Adrenal gland (tissue), 12 donors: ENCODE data around the gene KDM4B. TPM values are rescaled to one million over a fixed set of nuclear protein-coding genes. Genes with fewer than 3 reads are reported as not detected.

ENCODE experiments used
- DNase-seq, 7 donors: peaks; one replicate each; pipeline ENCODE4 v3.0.0-alpha.2; 2019 to 2020
- H3K27ac ChIP-seq, 5 donors: fragments of 200-600 bp; sonication (generic) in 4 of 5; 1 replicate in 3 of 5; 2 replicates in 2 of 5; pipeline versions ENCODE4 v1.5.1 to v1.8.0; 2016 to 2020; ENCODE audit warnings: mild to moderate bottlenecking in 1 of 5
- H3K27me3 ChIP-seq: fragments of 200-600 bp; 2 replicates; pipeline ENCODE4 v1.8.0; 2021
- H3K36me3 ChIP-seq, 2 donors: fragments of 200-600 bp; replicated peaks in 1 of 2; 1 replicate in 1 of 2; 2 replicates in 1 of 2; pipeline versions ENCODE4 v1.5.1 to v1.8.0; 2018 to 2022
- H3K4me1 ChIP-seq, 2 donors: fragments of 200-600 bp; replicated peaks in 1 of 2; 1 replicate in 1 of 2; 2 replicates in 1 of 2; pipeline versions ENCODE4 v1.5.1 to v1.8.0; 2018 to 2021
- H3K4me3 ChIP-seq, 4 donors: fragments of 200-600 bp; sonication (generic) in 3 of 4; one replicate each; pipeline ENCODE4 v1.5.1; 2016 to 2018
- H3K9me3 ChIP-seq, 3 donors: fragments of 200-600 bp; sonication (generic) in 1 of 3; replicated peaks in 1 of 3; 1 replicate in 2 of 3; 2 replicates in 1 of 3; pipeline versions ENCODE4 v1.5.1 to v1.8.0; 2016 to 2021
- POLR2A ChIP-seq, 2 donors: fragments of 450-650 bp; IDR thresholded peaks; one replicate each; pipeline ENCODE4 v1.6.1; 2017; ENCODE audit warnings: antibody characterized with exemption in 2 of 2, mild to moderate bottlenecking in 2 of 2, moderate library complexity in 1 of 2
- WGBS, 4 donors: extraction: QIAGEN DNeasy Blood & Tissue Kit in 2 of 4; methylation state at CpG; one replicate each; pipeline versions ENCODE4 v1.1.5 to v1.1.7; 2013 to 2017; 5-methylcytosine and 5-hydroxymethylcytosine counted together
- intact Hi-C, 2 donors: fragments of 100-400 bp; cut with DNase I; formaldehyde crosslinking; loops; one replicate each; pipeline versions ENCODE4 v1.14.1 to v1.15.0; 2022 to 2023
- polyA plus RNA-seq, 3 donors: library from polyadenylated mRNA; stranded (reverse); fragments of 200-250 nt in 2 of 3; fragments of 350-450 nt in 1 of 3; fragmentation: Illumina TruSeq in 1 of 3; extraction: RNeasy Lipid Tissue Mini Kit (QIAGEN cat#74804) in 1 of 3; gene quantifications; one replicate each; pipeline ENCODE4 v1.2.3, GENCODE V29; 2013 to 2014
- total RNA-seq, 9 donors: library from RNA; depleted of rRNA in 4 of 9; stranded (reverse); fragments of >200 nt in 4 of 9; fragments of 120-200 nt in 1 of 9; fragmentation: NEBNext Ultra II Directional in 1 of 9; extraction: Animal tissue kit (Norgen Biotek cat#: 25700) in 1 of 9; gene quantifications; one replicate each; pipeline versions ENCODE4 v1.1.0 to v1.2.4, GENCODE V29; 2013 to 2023
- TF ChIP-seq, protein P1 (sequence below), 6 experiments: fragments of 450-650 bp in 4 of 6; fragments of 200-600 bp in 2 of 6; sonication (generic) in 1 of 6; IDR thresholded peaks; 1 replicate in 5 of 6; 2 replicates in 1 of 6; pipeline versions ENCODE4 v1.5.1 to v1.8.0; 2016 to 2021; ENCODE audit warnings: antibody characterized with exemption in 6 of 6, mild to moderate bottlenecking in 2 of 6, moderate library complexity in 1 of 6
- donor health status: healthy with polysubstance abuse.
- donor health status: Bipolar disorder and iron deficiency.
- donor health status: DM: yes; HTN: yes; CAD: no.
- donor health status: DM: no; HTN: no; CAD: no.
- donor health status: DM: no; HTN: no; CAD: no.
- donor health status: DM: yes; HTN: yes; CAD: no.

KDM4B gene
- total and polyA plus RNA-seq, 12 donors, result 9.8 to 65.1 (median 39.9) TPM

GRCh38 chr19:5133986-5134595 lies 165.2 kb downstream of the KDM4B start:
- no peak overlapping the region for H3K27ac ChIP-seq
- DNase-seq, result no peak
- intact Hi-C loops, result loop anchor here in 1 of 2 donors (10.0 kb wide), 1 partner anchor 69 kb away; no protein-coding TSS in a partner anchor
- TF ChIP-seq POLR2A (IDR thresholded peaks at IDR 0.05), result no peak
- TF ChIP-seq, protein P1, sequence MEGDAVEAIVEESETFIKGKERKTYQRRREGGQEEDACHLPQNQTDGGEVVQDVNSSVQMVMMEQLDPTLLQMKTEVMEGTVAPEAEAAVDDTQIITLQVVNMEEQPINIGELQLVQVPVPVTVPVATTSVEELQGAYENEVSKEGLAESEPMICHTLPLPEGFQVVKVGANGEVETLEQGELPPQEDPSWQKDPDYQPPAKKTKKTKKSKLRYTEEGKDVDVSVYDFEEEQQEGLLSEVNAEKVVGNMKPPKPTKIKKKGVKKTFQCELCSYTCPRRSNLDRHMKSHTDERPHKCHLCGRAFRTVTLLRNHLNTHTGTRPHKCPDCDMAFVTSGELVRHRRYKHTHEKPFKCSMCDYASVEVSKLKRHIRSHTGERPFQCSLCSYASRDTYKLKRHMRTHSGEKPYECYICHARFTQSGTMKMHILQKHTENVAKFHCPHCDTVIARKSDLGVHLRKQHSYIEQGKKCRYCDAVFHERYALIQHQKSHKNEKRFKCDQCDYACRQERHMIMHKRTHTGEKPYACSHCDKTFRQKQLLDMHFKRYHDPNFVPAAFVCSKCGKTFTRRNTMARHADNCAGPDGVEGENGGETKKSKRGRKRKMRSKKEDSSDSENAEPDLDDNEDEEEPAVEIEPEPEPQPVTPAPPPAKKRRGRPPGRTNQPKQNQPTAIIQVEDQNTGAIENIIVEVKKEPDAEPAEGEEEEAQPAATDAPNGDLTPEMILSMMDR (IDR thresholded peaks at IDR 0.05), result no peak
- peaks cover 0 to 3% of the 10 kb centered on the region in 2 donors for H3K4me1 ChIP-seq
- no peaks in the 10 kb centered on the region for H3K9me3 ChIP-seq
- WGBS, 4 donors, result 86 to 94% (median 91%) methylated on average over 17 to 30 of the region's 30 CpGs
- H3K27me3 ChIP-seq, result no peaks in the 10 kb centered on the region
- peaks cover 0 to 57% of the 10 kb centered on the region in 2 donors for H3K36me3 ChIP-seq
- H3K4me3 ChIP-seq, result no peak overlapping the region

DNA sequence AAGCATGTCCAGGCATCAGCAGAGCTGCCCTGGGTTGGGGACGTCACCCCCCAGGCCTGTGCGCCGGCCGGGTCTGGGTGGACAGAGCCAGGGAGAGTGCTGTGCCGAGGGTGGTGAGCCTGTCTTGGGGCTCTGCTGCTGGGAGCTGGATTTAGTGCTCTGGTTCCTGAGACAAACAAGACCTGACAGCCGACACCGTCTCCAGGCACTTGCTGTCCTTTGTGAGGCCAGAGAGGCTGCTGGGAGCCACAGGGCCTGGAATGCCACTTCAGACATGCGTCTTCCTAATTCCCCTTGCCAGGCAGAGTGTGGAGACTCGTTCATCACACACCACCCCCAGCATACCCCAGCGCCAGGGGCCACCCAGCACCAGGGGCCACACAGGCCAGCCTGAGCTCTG lies 165.8 kb downstream of the KDM4B start:
- TF ChIP-seq, protein P1 (IDR thresholded peaks at IDR 0.05), result no peak
- no peak for TF ChIP-seq POLR2A (IDR thresholded peaks at IDR 0.05)
- WGBS, 4 donors, result 74 to 92% (median 90%) methylated on average over 3 to 10 of the region's 10 CpGs
- peaks cover 0 to 63% of the 10 kb centered on the region in 2 donors for H3K36me3 ChIP-seq
- no peaks in the 10 kb centered on the region for H3K27me3 ChIP-seq
- H3K27ac ChIP-seq, result no peak overlapping the region
- intact Hi-C loops, result loop anchor here in 1 of 2 donors (10.0 kb wide), 1 partner anchor 70 kb away; no protein-coding TSS in a partner anchor
- no peaks in the 10 kb centered on the region for H3K9me3 ChIP-seq
- DNase-seq, result no peak
- H3K4me3 ChIP-seq, result no peak overlapping the region
- no peaks in the 10 kb centered on the region for H3K4me1 ChIP-seq

DNA sequence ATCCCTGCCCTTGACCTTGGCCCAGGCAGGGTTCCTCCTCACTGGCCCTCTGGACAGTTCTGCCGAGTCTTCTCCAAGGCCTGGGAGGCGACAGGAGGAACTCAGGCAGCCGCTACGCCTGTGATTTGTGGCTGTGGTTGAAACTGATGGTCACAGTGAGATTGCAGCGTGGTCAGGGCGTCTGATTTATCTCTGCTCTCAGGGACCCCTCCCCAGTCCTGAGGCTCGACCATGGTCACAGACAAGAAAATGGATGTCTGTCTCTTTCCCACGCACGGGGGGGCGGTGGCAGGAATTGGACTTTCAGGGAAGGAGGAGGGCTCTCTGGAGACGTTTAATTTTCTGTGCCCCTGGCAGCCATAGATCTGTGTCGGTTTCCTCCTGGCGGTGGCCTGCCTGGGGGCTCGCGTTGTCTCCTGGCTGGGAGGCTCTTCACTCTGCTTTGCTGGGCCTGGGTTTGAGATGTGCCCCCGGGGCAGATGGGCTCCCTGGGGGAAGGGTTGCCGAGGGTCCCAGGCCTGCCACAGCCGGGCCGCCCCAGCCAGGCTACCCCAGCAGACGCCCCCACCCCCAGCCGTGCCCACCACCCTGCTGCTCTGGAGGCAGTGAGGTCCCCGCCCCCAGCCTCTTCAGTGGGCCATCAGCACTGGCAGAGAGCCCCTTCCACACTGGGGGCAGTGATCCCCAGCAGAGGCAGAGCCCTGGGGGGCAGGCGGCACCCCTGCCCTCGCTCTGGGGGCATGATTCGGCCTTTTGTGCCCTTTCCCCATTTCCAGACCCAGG lies 167.4 kb downstream of the KDM4B start:
- 48 to 67% (median 65%) methylated on average over 9 to 25 of the region's 25 CpGs for WGBS, 4 donors
- intact Hi-C loops, result loop anchor here in 1 of 2 donors (10.0 kb wide), 1 partner anchor 71 kb away; no protein-coding TSS in a partner anchor

GRCh38 chr19:5137114-5137513 lies 168.2 kb downstream of the KDM4B start:
- TF ChIP-seq, protein P1 (IDR thresholded peaks at IDR 0.05), result no peak
- no peak for TF ChIP-seq POLR2A (IDR thresholded peaks at IDR 0.05)
- H3K27me3 ChIP-seq, result no peaks in the 10 kb centered on the region
- 88 to 94% (median 92%) methylated on average over 6 to 22 of the region's 22 CpGs for WGBS, 4 donors
- no peaks in the 10 kb centered on the region for H3K9me3 ChIP-seq
- intact Hi-C loops, result loop anchor here in 1 of 2 donors (10.0 kb wide), 1 partner anchor 72 kb away; no protein-coding TSS in a partner anchor
- H3K4me1 ChIP-seq, result no peaks in the 10 kb centered on the region
- H3K4me3 ChIP-seq, result no peak overlapping the region
- H3K27ac ChIP-seq, result no peak overlapping the region
- peaks cover 0 to 71% of the 10 kb centered on the region in 2 donors for H3K36me3 ChIP-seq
- DNase-seq, result no peak

More for the DNA sequence above, 167.4 kb downstream of the KDM4B start:
- no peak overlapping the region for H3K4me3 ChIP-seq
- no peaks in the 10 kb centered on the region for H3K4me1 ChIP-seq
- peak overlapping the region in 1 of 5 donors; percentile 17 for H3K27ac ChIP-seq
- H3K27me3 ChIP-seq, result no peaks in the 10 kb centered on the region
- peaks cover 0 to 68% of the 10 kb centered on the region in 2 donors for H3K36me3 ChIP-seq
- H3K9me3 ChIP-seq, result no peaks in the 10 kb centered on the region
- no peak for TF ChIP-seq POLR2A (IDR thresholded peaks at IDR 0.05)
- TF ChIP-seq, protein P1 (IDR thresholded peaks at IDR 0.05), result no peak
- DNase-seq, result peak in 1 of 7 donors; percentile 30
